A673 (cell line): ENCODE results near the gene DOCK6. TPM values are rescaled to one million over a fixed set of nuclear protein-coding genes. Genes with fewer than 3 reads are reported as not detected.

Experiments used
- BruUV-seq: library from RNA; stranded (reverse); fragments of 400-500 nt; replicated peaks from 2 replicates; lab custom pipeline; 2021; lab: Mats Ljungman, UMichigan
- CTCF ChIA-PET: fragments of 300-600 bp; sonication (Branson Sonifier 250); formaldehyde crosslinking; loops from one replicate; lab custom pipeline; 2022; ENCODE audit warnings: antibody characterized with exemption; lab: Charles Lee
- POLR2A ChIA-PET: fragments of 300-600 bp; sonication (Branson Sonifier 250); formaldehyde crosslinking; loops from one replicate; lab custom pipeline; 2022; ENCODE audit warnings: antibody characterized with exemption; ENCODE audit not compliant: low non-redundant PET; lab: Charles Lee
- DNase-seq: peaks from one replicate; pipeline ENCODE4 v3.0.0-alpha.2; 2015; ENCODE audit warnings: low spot score
- H3K27ac ChIP-seq: fragments of 200-600 bp; sonication (generic); 2 replicates; pipeline ENCODE4 v1.5.1; 2016; ENCODE audit warnings: mixed run types, low read depth, mild to moderate bottlenecking, mixed read lengths, antibody characterized with exemption, low read length; ENCODE audit not compliant: poor library complexity, severe bottlenecking
- H3K27me3 ChIP-seq: fragments of 200-600 bp; sonication (generic); replicated peaks from 2 replicates; pipeline ENCODE4 v1.6.1; 2017; ENCODE audit warnings: mixed run types, low read depth, mild to moderate bottlenecking, mixed read lengths, antibody characterized with exemption, low read length; ENCODE audit not compliant: insufficient read depth, poor library complexity
- H3K36me3 ChIP-seq: fragments of 200-600 bp; sonication (generic); 2 replicates; pipeline ENCODE4 v1.6.1; 2016; ENCODE audit warnings: mixed run types, mild to moderate bottlenecking, mixed read lengths, antibody characterized with exemption, low read length; ENCODE audit not compliant: insufficient read depth, poor library complexity, severe bottlenecking
- H3K4me1 ChIP-seq: fragments of 200-600 bp; sonication (generic); 2 replicates; pipeline ENCODE4 v1.6.1; 2017; ENCODE audit warnings: mixed run types, mild to moderate bottlenecking, mixed read lengths, antibody characterized with exemption, low read length; ENCODE audit not compliant: insufficient read depth, poor library complexity, severe bottlenecking
- H3K4me3 ChIP-seq: fragments of 200-600 bp; sonication (generic); 2 replicates; pipeline ENCODE4 v1.5.1; 2016; ENCODE audit warnings: low read depth, mixed run types, mild to moderate bottlenecking, mixed read lengths, low read length; ENCODE audit not compliant: poor library complexity, severe bottlenecking
- H3K9me3 ChIP-seq: fragments of 200-600 bp; sonication (generic); 2 replicates; pipeline ENCODE4 v1.6.1; 2016; ENCODE audit warnings: mixed run types, low read depth, mild to moderate bottlenecking, mixed read lengths, antibody characterized with exemption, low read length; ENCODE audit not compliant: poor library complexity, severe bottlenecking
- EZH2 ChIP-seq: fragments of 200-600 bp; sonication (generic); IDR thresholded peaks from 2 replicates; pipeline ENCODE4 v1.6.1; 2017; ENCODE audit warnings: borderline replicate concordance, low read depth, mild to moderate bottlenecking, mixed read lengths, antibody characterized with exemption, low read length; ENCODE audit not compliant: poor library complexity, severe bottlenecking
- intact Hi-C: fragments of 100-400 bp; cut with micrococcal nuclease; formaldehyde crosslinking; loops from one replicate; pipeline ENCODE4 v1.10.0; 2022; ENCODE audit not compliant: unreplicated experiment
- total RNA-seq: library from RNA; stranded (reverse); gene quantifications from 2 replicates; pipeline ENCODE4 v1.2.3, GENCODE V29; 2021
- TF ChIP-seq, protein P1 (sequence below): fragments of 300-800, 200-600 bp; sonication (generic); conservative IDR thresholded peaks from 2 replicates; pipeline ENCODE4 v1.5.1; 2017; ENCODE audit warnings: low read depth, mild to moderate bottlenecking, antibody characterized with exemption, low read length, moderate library complexity, mixed read lengths

Gene DOCK6
- total RNA-seq, 1 experiment from 2014 or later = 15.6 TPM

DNA sequence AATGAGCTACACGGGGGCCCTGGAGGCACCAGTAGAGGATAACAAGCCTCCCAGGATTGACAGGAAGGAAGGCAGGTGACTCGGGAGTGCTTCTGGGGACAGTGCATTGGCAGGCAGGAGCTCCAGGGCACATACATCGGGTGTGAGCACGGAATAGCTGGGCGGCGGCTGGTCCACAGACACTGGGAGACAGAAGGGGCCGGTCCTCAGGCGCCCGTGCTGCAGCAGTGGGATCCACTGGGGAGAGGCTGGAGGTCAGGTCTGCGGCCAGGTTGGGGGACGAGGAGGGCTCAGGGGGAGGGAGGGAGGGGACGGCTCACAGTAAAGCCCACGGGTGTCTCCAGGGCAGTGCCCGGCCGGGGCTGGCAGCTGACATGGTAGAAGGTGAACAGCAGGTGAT lies 25.0 kb downstream of the DOCK6 start:
- no peaks in the 10 kb centered on the region for H3K27me3 ChIP-seq
- DNase-seq = no peak
- POLR2A ChIA-PET = no interaction called here
- intact Hi-C loops = no loop called here
- H3K36me3 ChIP-seq = no peaks in the 10 kb centered on the region
- no peak overlapping the region for H3K27ac ChIP-seq
- no peaks in the 10 kb centered on the region for H3K9me3 ChIP-seq
- TF ChIP-seq EZH2 = no peak
- TF ChIP-seq, protein P1, sequence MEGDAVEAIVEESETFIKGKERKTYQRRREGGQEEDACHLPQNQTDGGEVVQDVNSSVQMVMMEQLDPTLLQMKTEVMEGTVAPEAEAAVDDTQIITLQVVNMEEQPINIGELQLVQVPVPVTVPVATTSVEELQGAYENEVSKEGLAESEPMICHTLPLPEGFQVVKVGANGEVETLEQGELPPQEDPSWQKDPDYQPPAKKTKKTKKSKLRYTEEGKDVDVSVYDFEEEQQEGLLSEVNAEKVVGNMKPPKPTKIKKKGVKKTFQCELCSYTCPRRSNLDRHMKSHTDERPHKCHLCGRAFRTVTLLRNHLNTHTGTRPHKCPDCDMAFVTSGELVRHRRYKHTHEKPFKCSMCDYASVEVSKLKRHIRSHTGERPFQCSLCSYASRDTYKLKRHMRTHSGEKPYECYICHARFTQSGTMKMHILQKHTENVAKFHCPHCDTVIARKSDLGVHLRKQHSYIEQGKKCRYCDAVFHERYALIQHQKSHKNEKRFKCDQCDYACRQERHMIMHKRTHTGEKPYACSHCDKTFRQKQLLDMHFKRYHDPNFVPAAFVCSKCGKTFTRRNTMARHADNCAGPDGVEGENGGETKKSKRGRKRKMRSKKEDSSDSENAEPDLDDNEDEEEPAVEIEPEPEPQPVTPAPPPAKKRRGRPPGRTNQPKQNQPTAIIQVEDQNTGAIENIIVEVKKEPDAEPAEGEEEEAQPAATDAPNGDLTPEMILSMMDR = no peak
- peaks cover 4% of the 10 kb centered on the region for H3K4me1 ChIP-seq
- no TSS peak for BruUV-seq
- CTCF ChIA-PET = interaction anchor here (1.1 kb wide), 1 partner anchor 57 kb away, joined by 3 read pairs; no protein-coding TSS in a partner anchor
- H3K4me3 ChIP-seq = no peak overlapping the region

DNA sequence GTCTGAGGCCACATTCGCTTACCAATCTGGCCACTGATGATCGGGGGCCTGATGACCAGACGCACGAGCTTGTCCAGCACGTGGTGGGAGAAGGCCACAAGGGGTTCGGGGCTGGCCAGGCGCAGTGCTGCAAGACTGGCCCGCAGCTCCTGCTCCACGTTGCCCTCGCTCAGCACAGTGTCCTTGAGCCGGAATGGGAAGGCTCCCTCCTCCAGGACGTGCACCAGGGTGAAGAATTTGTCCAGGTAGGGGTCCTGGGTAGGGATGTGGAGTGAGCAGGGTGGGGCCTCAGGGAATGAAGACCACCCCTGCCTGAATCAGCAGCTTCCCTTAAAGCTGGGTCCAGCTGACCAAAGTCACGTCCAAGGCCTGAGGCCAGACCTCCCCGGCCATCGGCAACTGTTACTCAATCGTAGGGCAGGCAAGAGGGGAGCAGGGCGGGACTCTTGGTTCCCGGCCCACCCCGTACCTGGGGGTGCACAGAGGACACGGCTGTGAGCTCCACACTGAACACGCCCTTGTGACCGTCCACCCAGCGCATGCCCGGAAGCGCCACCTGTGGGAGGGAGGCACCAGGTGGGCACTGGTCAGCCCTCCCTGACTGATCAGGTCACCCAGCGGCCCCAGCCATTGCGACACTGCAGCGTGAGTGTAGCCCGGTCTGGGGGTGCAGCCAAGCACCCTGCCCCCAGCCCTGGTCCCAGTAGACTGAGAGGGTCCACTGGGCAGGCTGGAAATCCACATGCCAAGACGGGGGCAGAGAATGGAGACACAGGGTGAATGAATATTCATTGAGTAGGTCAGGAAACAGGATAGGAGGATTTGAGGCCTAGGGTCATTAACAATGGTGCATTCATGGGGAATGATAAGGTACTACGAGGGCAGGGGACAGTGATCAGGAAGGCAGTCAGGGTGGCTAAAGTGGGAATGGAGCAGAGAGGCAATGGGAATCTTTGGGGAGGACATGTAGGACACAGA lies 25.7 kb downstream of the DOCK6 start:
- H3K4me3 ChIP-seq = no peak overlapping the region
- peaks cover under 1% of the 10 kb centered on the region for H3K4me1 ChIP-seq
- intact Hi-C loops = no loop called here
- BruUV-seq = no TSS peak
- no peak for DNase-seq
- no peaks in the 10 kb centered on the region for H3K27me3 ChIP-seq
- no peak overlapping the region for H3K27ac ChIP-seq
- H3K9me3 ChIP-seq = no peaks in the 10 kb centered on the region
- CTCF ChIA-PET = interaction anchor here (0.7 kb wide), 1 partner anchor 241 kb away, joined by 5 read pairs; no protein-coding TSS in a partner anchor
- POLR2A ChIA-PET = interaction anchor here (0.6 kb wide), 1 partner anchor 29 kb away, joined by 3 read pairs; no protein-coding TSS in a partner anchor
- TF ChIP-seq EZH2 = no peak
- TF ChIP-seq, protein P1 = no peak
- no peaks in the 10 kb centered on the region for H3K36me3 ChIP-seq

DNA sequence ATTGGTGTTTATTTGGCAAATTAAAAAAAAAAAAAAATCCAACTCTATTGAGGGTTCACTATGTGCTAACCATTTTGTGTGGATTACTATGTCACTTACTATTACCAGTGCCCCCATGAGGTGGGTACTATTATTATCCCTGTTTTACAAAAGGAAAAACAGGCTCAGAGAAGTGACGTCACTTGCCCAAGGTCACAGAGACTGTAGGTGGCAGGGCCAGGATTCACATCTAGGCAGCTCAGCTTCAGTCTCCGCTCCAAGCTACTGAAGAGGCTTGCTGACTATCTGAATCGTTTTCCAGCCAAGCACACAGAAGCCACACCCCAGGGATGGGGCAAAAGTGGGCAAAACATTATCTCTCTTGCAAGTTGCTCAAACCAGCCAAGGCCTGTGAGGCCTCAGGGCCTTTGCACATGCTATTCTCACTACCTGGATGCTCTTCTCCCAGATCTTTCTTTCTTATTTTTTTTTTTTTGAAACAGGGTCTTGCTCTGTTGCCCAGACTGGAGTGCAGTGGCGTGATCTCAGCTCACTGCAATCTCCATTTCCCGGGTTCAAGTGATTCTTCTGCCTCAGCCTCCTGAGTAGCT lies 27.7 kb downstream of the DOCK6 start:
- TF ChIP-seq, protein P1 = no peak; the same call in 1 of the 2 replicates
- TF ChIP-seq EZH2 = no peak
- POLR2A ChIA-PET = no interaction called here
- Histone ChIP-seq H3K36me3 (no peaks in the 10 kb centered on the region), H3K4me3 (no peak overlapping the region), H3K27ac (no peak overlapping the region), H3K9me3 (no peaks in the 10 kb centered on the region), H3K4me1 (no peaks in the 10 kb centered on the region), H3K27me3 (no peaks in the 10 kb centered on the region)
- CTCF ChIA-PET = no interaction called here
- intact Hi-C loops = no loop called here
- no peak for DNase-seq
- no TSS peak for BruUV-seq
